Embryonic facial prominence (tissue), 1 donor: ENCODE results near the gene MORF4L1.
A peak's percentile ranks its signal among the peaks of the same experiment; 100 is the strongest.
"Not testable (repeated sequence)": the region's sequence is repeated elsewhere in the genome, so short reads cannot be mapped to it uniquely, and the experiment has no call there.

Source experiments
- DNase-seq: peaks from one replicate; pipeline ENCODE4 v3.0.0-alpha.2; 2016; ENCODE audit errors: extremely low spot score

MORF4L1 gene, protein sequence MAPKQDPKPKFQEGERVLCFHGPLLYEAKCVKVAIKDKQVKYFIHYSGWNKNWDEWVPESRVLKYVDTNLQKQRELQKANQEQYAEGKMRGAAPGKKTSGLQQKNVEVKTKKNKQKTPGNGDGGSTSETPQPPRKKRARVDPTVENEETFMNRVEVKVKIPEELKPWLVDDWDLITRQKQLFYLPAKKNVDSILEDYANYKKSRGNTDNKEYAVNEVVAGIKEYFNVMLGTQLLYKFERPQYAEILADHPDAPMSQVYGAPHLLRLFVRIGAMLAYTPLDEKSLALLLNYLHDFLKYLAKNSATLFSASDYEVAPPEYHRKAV

DNA sequence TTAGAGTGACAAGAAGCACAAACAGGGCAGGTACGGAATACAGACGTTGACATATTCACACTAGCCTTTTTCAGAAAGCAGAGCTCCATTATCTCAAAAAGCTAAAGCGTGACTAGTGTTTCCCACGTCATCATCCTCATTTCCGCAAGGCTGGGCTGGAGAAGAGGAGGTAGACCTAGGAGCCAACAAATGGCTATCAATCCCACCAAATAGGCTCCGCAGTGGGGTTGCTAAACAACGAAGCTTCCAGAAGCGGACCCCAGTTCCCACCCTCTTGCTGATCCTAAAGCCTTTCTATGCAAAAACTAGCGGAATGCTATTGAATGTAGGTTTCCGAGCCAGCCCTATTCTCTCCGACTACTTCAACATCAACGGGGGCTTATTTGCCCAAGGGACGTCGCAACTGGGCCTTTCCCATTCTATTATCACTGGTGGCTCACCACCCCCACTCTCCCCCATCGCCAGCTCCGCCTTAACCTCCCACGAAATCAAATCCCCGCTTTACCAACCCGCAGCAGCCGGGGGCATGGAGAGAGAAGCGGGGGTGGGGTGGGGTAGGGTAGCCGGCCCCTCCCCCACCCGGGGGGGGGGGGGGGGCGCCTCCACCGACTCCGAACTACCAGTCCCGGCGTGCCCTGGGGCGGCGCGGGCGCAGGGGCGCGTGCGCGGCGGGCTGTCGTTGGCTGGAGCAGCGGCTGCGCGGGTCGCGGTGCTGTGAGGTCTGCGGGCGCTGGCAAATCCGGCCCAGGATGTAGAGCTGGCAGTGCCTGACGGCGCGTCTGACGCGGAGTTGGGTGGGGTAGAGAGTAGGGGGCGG is at the start of gene MORF4L1:
Gene MORF4L1 (plus strand): TSS at position 736 of the 817 bp plus-strand sequence. CDS start 128 bp downstream, outside the sequence.
- peak; percentile 95 for DNase-seq

DNA sequence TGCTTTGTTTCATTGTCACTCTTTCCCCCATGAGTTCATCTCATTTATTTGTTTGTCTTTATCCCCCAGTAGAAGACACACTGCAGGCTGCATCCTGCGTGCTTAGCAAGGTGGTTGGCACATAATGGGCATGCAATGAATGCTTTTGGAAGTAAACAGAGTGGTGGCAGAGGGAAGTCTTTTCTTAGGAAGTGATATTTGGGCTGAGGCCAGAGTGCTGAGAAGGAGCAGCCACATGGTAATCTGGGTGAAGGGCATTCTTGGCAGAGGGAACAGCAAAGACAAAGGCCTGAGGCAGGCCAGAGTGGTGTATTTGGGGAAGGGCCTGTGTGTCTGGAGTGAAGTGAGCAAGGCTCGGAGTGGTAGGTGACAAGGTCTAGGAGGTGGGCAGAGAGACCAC is 43.8 kb upstream of the MORF4L1 start:
- DNase-seq: no peak

DNA sequence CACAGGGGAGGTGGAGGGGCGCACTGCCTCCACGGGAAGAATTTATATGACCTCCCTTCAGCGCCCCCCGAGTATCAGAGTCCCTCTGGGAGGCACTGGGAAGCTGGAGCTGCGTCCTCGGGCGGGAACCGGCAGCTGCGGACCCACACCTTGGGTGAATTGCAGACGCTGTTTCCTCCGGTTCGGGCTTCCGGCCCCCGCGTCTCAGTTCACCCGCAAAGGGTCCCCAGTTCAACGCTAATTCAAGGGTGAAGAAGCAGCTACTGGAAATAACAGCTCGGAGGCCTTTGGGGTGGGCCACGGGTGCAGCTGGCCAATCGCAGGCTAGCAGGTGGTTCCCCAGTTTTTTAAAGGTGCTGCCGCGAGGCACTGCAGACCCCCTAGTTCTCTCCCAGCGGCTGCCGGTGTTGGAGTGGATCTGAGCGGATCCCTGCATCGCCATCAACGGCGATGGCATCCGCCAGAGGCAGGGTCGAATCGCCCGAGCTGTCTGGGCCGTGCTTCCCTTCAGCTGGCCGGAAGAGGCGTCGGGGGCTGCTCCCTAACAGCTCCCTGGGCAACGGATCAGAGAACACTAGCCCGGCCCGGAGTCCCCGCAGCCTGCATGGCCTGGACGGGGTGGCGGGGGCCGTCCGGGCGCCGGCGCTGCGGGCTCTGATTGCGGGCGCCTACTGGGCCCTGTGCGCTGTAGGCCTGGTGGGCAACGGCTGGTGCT is 42.0 kb upstream of the MORF4L1 start:
- DNase-seq: no peak

DNA sequence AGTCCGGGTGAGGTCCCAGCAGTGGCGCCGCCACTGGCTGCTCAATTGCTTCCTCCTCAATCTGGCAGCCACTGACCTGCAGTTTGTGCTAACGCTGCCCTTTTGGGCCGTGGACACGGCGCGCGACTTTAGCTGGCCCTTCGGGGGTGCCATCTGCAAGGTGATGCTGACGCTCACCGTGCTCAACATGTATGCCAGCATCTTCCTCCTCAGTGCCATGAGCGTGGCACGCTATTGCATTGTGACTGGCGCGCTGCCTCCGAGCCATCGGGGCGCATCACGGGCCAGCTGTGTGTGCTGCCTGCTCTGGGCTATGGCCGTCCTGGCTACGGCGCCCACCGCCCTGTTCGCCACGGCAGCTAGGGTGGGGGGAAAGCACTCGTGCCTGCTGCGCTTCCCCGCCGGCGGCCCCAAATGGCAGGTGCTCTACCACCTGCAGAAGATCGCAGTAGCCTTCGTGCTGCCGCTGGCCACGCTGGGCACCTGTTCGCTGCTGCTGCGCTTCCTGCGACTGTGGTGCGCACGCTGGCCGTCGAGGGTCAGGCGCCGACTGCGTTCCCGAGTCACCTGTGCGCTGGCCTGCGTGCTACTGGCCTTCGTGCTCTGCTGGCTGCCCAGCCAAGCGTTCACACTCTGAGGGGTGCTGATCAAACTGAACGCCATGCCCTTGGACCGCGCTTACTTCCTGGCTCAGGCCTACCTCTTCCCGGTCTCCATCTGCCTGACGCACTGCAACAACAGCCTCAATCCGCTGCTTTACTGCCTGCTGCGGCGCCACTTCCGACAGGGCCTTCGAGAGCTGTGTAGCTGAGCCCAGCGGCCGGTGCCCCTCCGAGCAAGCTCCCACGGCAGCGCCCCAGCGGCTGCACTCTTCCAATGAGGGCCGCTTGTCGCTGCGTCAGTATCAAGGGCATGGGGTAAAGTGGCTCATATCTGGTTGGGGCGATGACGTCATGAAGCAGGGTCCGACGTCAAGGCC is 41.2 kb upstream of the MORF4L1 start:
- DNase-seq: no peak

DNA sequence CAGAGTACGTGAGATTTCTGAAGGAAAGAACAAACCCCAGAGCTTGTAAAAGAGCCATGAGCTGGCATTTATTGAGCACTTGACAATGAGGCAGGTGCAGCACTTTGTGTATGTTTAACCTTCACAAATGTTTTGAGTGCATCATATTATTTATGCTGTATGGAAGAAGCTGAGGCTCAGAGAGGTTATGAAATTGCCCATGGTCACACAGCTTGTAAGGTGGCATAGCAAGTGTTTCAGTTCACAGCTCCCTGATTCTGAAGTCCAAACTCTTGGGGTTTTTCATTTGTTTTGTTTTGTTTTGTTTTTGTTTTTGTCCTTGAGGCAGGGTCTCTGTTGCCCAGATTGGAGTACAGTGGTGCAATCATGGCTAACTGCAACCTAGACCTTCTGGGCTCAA is 36.4 kb upstream of the MORF4L1 start:
- no peak for DNase-seq

DNA sequence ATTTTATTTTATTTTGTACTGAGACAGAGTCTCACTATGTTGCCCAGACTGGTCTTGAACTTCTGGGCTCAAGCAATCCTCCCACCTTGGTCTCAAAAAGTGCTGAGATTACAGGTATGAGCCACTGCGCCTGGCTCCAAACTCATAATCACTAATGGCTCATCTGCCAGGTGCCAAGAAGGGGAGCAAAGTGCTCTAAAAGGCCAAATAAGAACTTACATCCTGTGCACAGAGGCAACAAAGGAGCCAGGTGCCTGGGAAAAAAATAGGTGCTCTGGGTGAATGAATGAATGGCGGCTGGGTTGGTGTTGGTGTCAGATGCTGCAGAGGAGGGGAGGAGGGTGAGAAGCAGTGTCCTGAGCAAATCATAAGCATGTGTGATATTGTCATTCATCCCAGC is 35.6 kb upstream of the MORF4L1 start:
- no peak for DNase-seq

DNA sequence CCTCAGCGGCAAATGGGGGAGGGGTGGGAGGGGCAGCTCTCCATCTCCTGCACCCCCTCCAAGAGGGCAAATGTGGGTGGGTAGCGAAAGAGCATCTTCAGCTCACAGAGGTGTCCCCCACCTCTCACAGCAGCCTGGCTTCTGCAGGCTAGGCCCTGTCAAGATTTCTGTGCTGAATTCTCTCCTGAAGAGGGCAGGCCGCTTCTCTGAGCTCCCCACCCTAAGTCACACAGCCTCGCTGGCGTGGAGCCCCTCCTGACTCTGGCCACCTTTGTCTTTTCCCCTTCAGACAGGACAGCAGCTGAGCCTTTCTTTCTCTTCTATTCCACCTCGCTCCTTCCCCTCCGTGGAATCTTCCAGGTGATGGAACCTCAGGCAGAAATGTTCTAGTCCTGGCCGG is 35.1 kb upstream of the MORF4L1 start:
- DNase-seq: no peak

DNA sequence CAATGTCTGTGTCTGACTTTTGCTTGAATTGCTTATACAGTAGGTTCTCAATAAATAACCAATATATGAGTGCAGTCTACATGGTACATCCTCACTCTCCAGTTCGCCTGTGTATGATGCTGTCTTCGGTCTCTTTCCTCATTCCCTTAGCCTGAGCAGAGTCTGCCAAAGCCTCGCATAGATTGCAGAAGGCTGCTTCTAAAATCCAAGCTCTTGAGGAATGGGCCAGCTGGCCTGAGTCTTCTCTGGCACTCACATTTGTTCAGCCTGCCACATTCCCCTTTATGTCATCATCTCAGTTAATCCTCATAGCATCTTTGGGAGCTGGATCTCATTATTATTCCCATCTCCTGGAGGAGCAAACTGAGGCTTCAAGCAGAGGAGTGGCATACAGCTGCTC is 34.2 kb upstream of the MORF4L1 start:
- DNase-seq: no peak

DNA sequence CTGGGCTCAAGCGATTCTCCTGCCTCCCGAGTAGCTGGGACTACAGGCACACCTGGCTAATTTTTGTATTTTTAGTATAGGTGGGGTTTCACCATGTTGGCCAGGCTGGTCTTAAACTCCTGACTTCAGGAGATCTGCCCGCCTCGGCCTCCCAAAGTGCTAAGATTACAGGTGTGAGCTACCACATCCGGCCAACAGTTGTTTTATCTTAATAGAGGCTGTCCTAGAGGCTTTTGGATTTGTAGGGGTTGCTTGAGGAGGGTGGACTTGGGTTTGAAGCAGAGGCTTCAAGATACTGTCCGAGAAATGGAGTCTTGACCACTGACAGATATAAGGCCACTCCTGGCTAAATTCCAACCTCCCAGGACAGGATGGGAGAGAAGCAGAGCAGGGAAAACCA is 33.5 kb upstream of the MORF4L1 start:
- DNase-seq: not testable (repeated sequence)

DNA sequence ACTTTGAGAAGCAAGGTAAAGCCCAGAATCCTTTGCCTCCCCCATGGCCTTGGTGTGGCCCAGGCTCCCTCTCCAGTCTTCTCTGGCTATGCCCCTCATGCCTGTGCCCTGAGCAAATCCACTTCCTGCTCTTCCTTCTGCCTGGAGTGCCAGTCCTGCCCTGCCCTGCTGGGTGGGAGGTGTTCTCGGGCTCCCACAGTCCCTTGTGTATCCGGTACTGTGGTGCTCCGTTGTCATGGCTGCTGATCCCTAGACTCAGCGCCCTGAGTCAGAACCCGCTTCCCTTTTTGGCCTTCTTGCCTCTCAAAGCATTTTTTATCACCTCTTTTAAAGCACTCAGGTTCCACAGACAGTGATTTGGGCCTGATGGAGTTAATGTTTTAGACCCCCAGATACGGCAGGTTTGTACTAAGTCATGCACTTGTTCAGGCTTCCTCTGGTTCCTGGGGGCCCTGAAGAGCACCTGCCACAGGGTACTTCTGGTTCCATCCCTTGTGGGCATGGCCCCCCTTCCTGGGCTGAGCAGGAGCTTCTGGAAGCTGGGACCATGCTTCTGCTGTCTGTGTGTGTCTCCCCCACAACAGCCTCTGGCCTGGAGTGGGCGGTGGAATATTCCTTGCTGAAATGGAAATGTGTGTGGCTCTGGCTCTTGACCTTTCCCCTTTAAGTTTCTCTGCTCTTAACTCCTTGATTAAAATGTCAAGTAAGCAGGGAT is 31.9 kb upstream of the MORF4L1 start:
- DNase-seq: no peak

DNA sequence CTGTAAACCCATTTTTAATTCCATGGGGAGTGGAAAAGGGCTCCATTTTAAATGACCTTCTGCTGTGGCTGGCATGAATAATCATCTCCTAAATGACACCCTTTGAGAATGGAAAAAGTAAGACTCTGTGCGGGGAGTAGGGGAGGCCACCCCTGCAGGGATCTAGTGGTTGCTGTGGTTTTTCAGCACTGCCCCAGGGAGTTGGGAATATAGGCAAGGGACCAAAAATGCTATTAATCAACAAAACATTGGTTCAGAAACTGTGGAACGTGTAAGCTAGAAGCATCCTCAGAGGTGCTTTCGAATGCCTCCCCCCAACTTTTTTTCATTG is 31.3 kb upstream of the MORF4L1 start:
- no peak for DNase-seq

DNA sequence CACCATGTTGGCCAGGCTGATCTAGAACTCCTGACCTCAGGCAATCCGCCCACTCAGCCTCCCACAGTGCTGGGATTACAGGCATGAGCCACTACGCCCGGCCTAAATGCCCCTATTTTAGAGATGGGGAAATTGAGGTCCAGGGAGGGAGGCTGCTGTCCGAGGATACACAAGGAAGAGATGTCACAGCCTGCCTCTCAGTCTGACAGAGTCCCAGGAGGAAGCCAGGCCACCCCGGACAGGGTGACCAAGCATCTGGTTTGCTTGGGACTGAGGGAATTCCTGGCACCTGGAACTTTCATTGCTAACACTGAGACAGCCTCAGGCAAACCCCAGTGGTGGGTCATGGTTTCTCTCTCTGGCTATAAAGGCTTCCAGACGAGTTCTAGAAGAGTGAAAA is 30.8 kb upstream of the MORF4L1 start:
- no peak for DNase-seq

DNA sequence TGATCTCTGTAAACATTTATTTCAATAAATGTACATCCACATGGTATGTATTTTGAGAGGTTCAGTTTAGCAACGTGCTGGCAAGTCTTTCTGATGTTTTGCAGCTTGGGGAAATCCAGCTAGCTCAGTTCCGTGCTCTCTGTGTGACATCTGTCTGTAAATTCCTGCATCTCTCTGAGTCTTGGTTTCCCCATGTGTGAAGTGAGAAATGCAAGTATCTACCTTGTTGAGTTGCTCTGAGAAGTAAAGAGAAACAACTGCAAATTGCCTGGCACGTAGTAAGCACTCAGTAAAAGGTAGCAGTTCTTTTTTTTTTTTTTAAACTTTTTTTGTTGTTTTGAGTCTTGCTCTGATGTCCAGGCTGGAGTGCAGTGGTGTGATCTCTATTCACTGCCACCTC is 30.2 kb upstream of the MORF4L1 start:
- no peak for DNase-seq

DNA sequence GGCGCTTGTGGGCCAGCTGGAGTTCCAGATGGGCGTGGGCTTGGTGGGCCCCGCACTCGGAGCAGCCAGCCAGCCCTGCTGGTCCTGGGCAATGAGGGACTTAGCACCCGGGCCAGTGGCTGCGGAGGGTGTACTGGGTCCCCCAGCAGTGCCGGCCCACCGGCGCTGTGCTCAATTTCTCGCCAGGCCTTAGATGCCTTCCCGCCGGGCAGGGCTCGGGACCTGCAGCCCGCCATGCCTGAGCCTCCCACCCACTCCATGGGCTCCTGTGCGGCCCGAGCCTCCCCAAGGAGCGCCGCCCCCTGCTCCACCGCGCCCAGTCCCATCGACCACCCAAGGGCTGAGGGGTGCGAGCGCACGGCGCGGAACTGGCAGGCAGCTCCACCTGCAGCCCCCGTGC is 25.8 kb upstream of the MORF4L1 start:
- not testable (repeated sequence) for DNase-seq

DNA sequence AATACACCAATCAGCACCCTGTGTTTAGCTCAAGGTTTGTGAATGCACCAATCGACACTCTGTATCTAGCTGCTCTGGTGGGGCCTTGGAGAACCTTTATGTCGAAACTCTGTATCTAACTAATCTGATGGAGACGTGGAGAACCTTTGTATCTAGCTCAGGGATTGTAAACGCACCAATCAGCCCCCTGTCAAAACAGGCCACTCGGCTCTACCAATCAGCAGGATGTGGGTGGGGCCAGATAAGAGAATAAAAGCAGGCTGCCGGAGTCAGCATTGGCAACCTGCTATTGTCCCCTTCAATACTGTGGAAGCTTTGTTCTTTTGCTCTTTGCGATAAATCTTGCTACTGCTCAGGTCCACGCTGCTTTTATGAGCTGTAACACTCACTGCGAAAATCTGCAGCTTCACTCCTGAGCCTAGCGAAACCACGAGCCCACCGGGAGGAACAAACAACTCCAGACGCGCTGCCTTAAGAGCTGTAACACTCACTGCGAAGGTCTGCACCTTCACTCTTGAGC is 25.2 kb upstream of the MORF4L1 start:
- not testable (repeated sequence) for DNase-seq

DNA sequence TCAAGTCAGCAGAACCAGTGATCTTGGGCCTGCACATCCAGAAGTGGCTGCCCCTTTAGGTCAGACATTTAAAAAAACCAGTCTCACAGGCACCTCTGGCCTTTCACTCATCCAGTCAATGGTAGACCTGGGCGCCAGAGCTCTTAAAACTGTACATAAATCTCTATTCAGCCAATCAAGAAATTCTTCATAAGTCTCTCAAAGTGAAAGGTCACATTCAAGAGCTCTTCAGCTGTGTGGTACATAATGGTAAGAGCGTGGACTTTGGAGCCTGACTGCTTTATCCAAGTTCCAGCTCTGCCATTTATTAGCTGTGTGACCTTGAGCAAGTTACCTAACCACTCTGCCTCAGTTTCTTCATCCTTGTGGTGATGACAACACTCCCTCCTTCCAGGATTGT is 22.3 kb upstream of the MORF4L1 start:
- DNase-seq: no peak

DNA sequence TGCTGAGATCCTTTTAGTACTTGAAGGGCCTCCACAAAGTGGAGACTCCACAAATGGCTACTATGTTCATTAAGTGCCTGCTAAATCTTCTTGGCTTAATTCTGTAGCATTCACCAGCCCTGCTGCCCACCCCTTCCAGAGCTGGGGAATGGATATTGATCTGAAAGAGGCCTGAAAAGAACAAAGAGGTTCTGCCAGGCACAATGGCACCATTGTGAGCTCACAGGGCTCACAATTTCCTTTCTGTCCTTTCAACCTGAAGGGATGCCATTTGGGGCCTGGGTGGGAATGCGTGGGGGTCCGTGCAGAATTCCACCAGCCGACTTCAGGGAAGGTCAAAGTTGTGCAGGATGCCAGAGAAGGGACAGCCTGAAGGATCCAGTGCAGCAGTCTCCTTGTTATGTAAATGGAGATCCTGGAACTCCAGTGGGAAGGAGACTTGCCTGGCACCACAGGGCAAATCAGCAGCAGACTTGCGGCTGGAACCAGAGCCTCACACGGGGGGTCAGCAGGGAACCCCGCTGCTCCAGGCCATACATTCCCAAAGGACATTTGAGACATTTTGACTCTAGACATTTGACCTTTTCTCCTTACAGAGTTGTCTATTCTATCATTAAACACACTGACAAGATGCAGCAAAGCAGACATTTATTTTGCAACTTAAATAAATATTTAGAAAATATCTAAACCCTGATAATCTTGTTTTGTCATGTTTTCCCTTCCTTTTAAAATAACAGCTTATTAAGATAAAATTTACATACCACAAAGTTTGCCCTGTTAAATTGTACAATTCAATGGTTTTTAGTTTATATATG is 21.5 kb upstream of the MORF4L1 start:
- DNase-seq: no peak

DNA sequence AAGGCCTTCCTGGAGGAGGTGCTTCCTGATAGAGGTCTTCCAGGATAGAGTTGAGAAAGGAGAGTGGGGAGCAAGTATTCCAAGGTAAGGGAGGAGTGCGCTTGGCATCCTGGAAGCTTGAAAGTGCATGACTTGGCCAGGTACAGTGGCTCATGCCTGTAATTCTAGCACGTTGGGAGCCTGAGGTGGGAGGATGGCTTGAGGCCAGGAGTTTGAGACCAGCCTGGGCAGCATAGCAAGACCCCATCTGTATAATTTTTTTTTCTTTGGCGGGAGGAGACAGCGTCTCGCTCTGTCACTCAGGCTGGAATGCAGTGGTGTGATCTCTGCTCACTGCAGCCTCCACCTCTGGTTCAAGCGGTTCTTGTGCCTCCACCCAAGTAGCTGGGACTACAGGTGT is 19.2 kb upstream of the MORF4L1 start:
- no peak for DNase-seq

DNA sequence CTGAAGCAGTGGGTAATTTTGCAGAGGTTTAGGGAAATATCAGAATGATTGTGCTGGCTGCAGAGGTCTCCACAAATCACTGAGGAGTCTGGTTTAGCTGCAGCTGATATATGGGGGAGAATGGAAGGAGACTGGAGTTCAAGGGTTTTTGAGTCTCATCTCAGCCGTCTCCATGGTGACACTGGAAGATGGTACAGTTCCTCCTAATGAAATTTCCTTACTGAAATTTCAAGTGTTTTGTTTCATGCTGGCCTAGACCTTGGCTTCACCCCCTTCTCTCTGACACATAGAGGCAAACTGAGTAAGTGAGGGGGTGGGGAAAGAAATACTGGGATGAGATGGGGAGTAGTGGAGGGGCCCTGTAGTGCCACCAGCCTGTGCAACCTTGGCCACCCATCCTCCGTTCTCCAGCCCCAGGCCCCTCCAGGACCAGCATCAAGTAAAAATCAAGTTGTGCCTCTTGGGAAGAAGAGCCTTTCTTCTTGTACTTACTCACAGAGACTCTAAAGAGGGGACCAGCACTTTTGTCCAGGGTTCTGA is 17.8 kb upstream of the MORF4L1 start:
- DNase-seq: no peak
